Vagina (tissue), 2 donors: ENCODE results near the gene GOLGA1.
"Not testable (repeated sequence)": the region's sequence is repeated elsewhere in the genome, so short reads cannot be mapped to it uniquely, and the experiment has no call there.

Source experiments
- CTCF ChIP-seq, 3 experiments: fragments of 450-650 bp in 2 of 3; fragments of 200-600 bp in 1 of 3; sonication (generic) in 1 of 3; IDR thresholded peaks; one replicate each; pipeline ENCODE4 v1.5.1; 2017 to 2019; ENCODE audit warnings: antibody characterized with exemption in 3 of 3, mild to moderate bottlenecking in 2 of 3, moderate library complexity in 2 of 3
- POLR2A ChIP-seq, 2 donors: fragments of 450-650 bp; IDR thresholded peaks; one replicate each; pipeline ENCODE4 v1.6.1; 2017; ENCODE audit warnings: antibody characterized with exemption in 2 of 2, mild to moderate bottlenecking in 2 of 2, moderate library complexity in 2 of 2
- POLR2AphosphoS5 ChIP-seq, 2 donors: sonication (generic); formaldehyde crosslinking; IDR thresholded peaks; one replicate each; pipeline ENCODE4 v1.9.0; 2017; ENCODE audit warnings: antibody characterized with exemption in 2 of 2, mild to moderate bottlenecking in 2 of 2, low read depth in 1 of 2; ENCODE audit not compliant: insufficient read depth in 1 of 2

DNA sequence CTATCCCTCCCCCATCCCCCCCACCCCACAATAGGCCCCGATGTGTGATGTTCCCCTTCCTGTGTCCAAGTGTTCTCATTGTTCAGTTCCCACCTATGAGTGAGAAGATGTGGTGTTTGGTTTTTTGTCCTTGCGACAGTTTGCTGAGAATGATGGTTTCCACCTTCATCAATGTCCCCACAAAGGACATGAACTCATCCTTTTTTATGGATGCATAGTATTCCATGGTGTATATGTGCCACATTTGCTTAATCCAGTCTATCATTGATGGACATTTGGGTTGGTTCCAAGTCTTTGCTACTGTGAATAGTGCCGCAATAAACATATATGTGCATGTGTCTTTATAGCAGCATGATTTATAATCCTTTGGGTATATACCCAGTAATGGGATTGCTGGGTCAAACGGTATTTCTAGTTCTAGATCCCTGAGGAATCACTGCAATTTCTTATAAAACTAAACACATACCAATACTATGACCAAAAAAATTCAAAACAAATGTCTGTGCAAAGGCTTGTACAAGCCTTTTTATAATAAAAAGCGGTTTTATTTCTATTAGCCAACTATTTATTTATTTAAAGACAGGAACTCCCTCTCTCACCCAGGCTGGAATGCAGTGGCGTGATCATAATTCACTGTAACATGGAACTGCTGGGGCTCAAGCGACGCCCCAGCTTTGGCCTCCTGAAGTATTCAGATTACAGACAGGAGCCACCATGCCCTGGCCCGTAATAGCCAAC, 19.0 kb upstream of the GOLGA1 start:
- TF ChIP-seq CTCF (IDR thresholded peaks at IDR 0.05); POLR2A (IDR thresholded peaks at IDR 0.05); POLR2AphosphoS5 (IDR thresholded peaks at IDR 0.05; ENCODE audit: insufficient read depth in 1 of 2, low read depth in 1 of 2): not testable (repeated sequence)
